DMS153 treated with DMSO at 0.1 percent for 48 hours (cell line): ENCODE data around the gene BLOC1S3.
A peak's percentile ranks its signal among the peaks of the same experiment; 100 is the strongest.

Source experiments
- DNase-seq: peaks from one replicate; lab custom pipeline; 2025; ENCODE audit not compliant: unreplicated experiment; lab: John Stamatoyannopoulos, UW

The BLOC1S3 gene

DNA sequence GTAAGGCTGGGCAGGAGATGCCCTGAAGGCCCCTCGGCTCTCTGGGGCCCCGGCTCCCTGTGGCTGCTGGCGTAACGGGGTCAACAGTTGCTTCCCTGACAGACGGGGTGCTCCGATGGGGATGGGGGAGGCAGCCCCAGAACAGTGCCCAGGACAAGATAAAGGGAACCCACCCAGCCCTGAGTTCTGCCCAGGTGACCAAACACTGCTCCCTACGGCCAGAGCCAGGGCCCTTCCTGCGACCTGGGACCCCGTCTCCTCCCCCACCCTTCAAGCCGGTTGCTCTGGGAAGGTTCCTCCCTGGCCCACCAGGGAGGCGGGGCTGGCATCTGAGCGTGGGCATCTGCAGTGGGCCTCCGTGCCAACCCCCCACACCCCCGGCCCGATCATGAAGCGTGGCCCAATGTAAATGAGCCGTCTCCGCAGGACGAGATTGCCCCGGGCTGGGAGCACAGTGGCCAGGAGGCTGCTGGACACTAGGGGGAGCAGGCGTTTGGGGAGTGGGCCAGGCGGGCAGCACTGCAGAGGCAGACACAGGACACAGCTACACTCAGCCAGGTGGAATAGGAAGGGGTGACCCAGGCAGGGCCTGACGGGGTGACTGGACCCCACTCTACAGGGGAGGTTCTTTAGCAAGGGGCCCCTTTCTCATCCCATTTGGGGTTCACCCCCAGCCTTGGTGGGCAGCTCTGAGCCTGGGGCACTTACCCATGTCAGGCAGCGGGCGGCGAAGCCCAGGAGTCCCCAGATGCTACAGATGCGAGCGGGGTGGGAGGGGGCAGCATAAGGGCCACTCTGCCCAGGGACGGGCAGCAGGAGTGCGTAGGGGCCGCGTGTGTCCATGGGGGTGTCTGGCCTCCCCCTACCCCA, 16.6 kb upstream of the BLOC1S3 start:
- DNase-seq = no peak

- DNase-seq = no peak
Observed at GRCh38 chr19:45162608-45163143, 15.9 kb upstream of the BLOC1S3 start.

DNA sequence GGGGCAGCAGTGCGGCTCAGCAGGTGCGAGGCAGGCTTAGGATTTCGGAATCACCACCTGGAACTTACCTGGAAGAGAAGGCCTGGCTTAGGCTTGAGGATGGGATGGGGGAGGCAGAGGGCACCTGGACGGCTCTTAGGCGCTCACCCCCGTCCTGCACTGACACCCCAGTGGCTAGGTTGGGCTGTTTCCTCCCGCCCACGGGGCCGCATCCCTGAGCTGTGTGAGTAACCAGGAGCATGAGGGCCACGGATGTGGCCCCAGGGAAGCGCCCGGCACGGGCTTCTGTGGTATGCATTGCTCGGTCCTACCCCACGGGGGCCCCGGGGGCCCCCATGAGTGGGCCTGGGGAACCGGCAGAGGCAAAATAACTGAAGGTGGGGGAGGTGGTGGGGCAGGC, 15.4 kb upstream of the BLOC1S3 start:
- no peak for DNase-seq

- no peak for DNase-seq
Observed at GRCh38 chr19:45163751-45164460, 14.7 kb upstream of the BLOC1S3 start.

DNA sequence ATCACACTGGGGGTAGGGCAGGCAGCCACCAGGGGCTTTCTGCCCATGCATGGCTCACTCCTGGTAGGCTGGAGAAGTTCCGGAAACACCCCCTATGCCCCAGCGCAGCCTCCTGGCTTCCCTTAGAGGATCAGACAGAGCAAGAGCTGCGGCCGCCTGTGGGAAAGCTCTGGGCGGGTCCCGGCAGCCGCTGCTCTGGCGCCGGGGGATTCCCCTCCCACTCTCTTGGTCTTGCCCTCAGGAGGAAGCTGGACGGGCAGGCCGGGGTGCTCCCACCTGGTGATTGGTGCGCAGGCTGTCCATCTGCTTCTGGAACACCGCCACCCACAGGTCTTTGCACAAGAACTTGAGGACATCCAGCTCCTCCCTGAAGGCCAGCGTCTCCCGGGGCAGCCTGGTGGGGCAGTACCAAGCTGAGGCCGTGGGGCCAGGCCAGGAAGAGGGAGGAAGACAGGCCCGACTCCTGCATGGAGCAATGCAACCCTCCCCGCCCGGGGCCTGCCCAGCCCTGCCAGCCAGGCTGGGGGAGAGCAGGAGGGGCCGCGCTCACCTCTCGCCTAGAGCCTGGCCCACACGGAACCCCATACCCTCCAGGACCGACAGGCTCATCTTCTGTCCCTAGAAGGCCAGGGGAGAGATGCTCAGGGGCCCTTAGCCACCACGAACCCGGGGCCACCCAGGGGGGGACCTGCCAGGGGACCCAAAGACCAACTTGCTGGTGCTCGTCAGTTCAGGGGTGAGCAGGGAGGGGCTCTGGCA, 13.8 kb upstream of the BLOC1S3 start:
- DNase-seq = no peak

DNA sequence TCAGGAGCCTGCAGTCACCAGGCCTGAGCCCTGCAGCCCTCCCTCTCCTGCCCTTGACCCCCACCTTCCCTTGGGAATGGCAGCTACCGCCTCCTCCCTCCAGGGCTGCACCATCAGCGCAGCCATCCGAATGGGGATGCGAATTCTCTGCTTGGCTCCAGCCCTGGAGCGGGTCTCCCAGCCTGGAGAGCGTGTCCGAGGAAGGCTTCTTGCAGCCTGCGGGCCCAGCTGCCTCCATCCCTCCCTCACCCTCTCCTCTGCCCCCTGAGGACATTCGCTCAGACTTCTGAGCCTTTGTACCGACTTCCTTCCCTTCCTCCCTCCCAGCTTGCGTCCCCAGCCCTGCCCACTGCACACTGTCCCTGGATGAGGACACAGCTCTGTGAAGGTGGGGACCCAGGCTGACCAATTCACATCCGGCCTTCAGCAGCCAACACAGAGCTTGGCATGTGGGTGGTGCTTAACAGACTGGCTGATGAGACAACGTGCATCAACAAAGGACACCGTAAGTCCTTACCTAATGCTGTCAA, 11.8 kb upstream of the BLOC1S3 start:
- DNase-seq = peak; percentile 58

DNA sequence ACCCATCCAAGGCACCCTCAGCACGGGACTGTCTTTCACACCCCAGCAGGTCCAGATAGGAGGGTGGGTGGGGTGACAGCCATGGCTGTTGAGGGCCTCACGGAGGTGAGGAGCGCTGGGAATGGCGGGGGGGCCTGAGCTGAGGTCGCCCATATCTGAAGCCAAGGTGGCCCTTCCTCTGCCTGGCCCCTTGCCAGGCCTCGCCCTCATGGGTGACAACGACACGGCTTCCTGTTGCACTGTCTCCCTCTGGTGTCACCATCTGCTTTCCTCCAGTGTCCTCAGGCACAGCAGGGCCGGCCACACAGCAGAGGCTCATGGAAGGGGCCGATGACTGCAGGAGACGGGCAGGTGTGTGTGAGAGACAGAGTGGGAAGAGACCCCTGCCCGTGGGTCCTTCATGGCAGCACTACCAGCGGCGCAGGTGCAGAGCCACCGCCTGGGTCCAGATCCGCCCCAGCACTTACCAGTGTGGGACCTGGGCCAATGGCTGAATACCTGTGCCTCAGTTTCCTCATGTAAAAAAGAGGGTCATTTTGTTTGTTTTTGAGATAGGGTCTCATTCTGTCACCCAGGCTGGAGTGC, 9.7 kb upstream of the BLOC1S3 start:
- DNase-seq = peak; percentile 70

DNA sequence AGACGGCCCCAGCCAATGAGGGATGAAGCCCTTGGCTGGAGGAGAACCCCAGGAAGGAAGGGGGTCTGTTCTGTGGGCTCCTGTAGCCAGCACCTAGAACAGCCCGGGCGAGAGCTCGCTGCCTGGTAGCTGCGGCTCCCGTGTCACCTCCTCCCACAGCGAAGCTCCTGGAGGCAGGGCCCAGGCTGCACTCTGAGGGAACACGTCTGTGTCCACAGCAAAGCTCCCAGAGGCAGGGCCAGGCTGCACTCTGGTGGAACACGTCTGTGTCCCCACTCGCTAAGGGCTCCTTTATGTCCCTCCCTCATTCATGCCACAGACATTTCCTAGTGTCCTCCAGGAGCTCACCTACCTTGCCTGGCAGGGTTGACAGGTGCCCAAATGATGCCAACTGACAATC, 9.0 kb upstream of the BLOC1S3 start:
- no peak for DNase-seq

GRCh38 chr19:45170146-45171106, 8.2 kb upstream of the BLOC1S3 start:
- DNase-seq = no peak

DNA sequence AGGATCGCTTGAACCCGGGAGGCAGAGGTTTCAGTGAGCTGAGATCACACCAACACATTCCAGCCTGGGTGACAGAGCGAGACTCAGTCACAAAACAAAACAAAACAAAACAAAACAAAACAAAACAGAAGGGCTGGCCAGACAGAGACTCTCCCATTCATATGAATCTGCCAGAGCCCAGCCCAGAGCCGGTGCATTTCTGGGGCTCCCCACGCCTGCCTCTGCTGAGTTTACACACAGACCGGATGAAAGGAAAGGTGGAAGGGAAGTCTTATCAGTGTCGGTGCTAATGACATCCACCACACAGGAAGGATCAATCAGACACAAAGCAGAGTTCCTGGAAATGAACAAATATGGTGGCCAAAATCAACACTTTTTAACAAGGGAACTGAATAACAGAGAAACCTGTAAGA, 7.4 kb upstream of the BLOC1S3 start:
- DNase-seq = no peak

- no peak for DNase-seq
Observed at GRCh38 chr19:45172173-45172572, 6.4 kb upstream of the BLOC1S3 start.

DNA sequence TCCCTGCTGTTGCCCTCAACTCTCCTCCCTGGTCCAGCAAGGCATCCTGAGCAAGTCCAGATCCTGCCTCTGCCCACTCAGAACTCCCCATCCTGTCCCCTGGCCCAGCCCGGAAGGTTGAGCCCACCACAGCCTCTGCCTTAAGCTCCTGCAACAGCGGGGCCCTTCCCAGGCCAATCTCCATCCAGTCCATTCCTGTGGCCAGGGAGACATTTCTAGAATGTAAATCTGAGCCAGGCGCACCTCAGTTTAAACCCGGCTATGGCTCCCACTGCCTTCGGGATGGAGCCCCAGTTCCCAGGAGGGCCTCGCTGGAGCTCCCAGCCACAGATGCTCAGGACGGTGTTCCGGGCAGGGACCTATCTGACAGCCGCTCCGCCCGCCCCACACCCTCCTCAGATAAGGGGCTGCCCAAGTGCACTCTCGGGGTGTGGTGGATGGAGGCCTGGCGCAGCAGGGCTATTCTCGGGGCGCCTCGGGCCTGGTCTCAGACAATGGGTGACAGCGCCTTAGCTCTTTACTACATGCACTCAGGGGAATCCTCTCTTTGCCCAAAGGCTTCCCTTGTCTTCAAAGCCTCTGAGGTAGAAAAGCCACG, 5.9 kb upstream of the BLOC1S3 start:
- DNase-seq = no peak

- DNase-seq = no peak
Observed at GRCh38 chr19:45173816-45174215, 4.8 kb upstream of the BLOC1S3 start.

GRCh38 chr19:45175515-45176345, 2.9 kb upstream of the BLOC1S3 start:
- no peak for DNase-seq

- DNase-seq = no peak
Observed at GRCh38 chr19:45177817-45178261, 745 bp upstream of the BLOC1S3 start, which contains the start of gene TRAPPC6A. Gene TRAPPC6A (minus strand): TSS chr19:45178237. CDS start chr19:45178218, 19 bp downstream.

GRCh38 chr19:45179072-45179891, 698 bp downstream of the BLOC1S3 start:
- DNase-seq = no peak

DNA sequence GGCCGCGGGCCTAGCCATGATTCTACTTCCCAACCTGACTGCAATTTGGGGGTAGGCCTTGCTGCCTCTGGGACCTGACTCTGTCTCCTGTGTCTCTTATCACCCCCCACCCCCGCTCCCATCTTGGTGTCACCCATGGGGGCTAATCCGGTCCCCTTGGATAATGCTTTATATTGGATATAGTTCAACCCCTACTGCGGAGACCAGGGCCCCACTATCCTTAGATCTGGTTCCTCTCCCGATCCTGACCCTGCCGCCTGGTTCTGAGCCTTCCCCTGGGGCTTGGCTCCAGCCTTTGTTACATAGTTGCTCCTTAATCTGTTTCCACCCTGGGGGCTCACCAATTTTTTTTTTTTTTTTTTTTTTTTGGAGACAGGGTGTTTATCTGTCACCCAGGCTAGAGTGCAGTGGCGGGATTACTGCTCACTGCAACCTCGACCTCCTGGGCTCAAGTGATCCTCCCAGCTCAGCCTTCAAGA, 1.3 kb downstream of the BLOC1S3 start:
- DNase-seq = no peak
